ENCODE measurements around the gene PDLIM3.
A peak's percentile ranks its signal among the peaks of the same experiment; 100 is the strongest.

PDLIM3 gene

GRCh38 chr4:185488650-185489049 lies 46.7 kb downstream of the PDLIM3 start:
- Histone ChIP-seq H3K4me1 (ENCODE audit: insufficient read depth, low read length) (no peaks in the 10 kb centered on the region), H3K9ac (ENCODE audit: low read length) (no peak overlapping the region), H3K4me3 (ENCODE audit: low read depth in 1 of 2, low read length in 2 of 2) (no peak overlapping the region), H3K36me3 (ENCODE audit: insufficient read depth, low read length) (no peaks in the 10 kb centered on the region), H3K9me3 (ENCODE audit: low read length) (no peaks in the 10 kb centered on the region), H3K27ac (ENCODE audit: low read depth, low read length) (no peak overlapping the region), H3K27me3 (ENCODE audit: control insufficient read depth in 1 of 2, insufficient read depth in 2 of 2, low read length in 2 of 2) (no peaks in the 10 kb centered on the region)

GRCh38 chr4:185481401-185481800 lies 53.9 kb downstream of the PDLIM3 start:
- H3K27me3 ChIP-seq (ENCODE audit: control insufficient read depth in 1 of 2, insufficient read depth in 2 of 2, low read length in 2 of 2) = no peaks in the 10 kb centered on the region
- no peaks in the 10 kb centered on the region for H3K9me3 ChIP-seq (ENCODE audit: low read length)
- H3K4me1 ChIP-seq (ENCODE audit: insufficient read depth, low read length) = no peaks in the 10 kb centered on the region
- no peak overlapping the region for H3K9ac ChIP-seq (ENCODE audit: low read length)
- no peaks in the 10 kb centered on the region for H3K36me3 ChIP-seq (ENCODE audit: insufficient read depth, low read length)
- no peak overlapping the region for H3K4me3 ChIP-seq (ENCODE audit: low read depth in 1 of 2, low read length in 2 of 2)
- H3K27ac ChIP-seq (ENCODE audit: low read depth, low read length) = no peak overlapping the region

GRCh38 chr4:185480016-185480732 lies 55.1 kb downstream of the PDLIM3 start:
- H3K27ac ChIP-seq (ENCODE audit: low read depth, low read length) = no peak overlapping the region

GRCh38 chr4:185479507-185479971 lies 55.8 kb downstream of the PDLIM3 start:
- no peaks in the 10 kb centered on the region for H3K4me1 ChIP-seq (ENCODE audit: insufficient read depth, low read length)
- no peak overlapping the region for H3K9ac ChIP-seq (ENCODE audit: low read length)
- H3K4me3 ChIP-seq (ENCODE audit: low read depth in 1 of 2, low read length in 2 of 2) = no peak overlapping the region
- no peaks in the 10 kb centered on the region for H3K27me3 ChIP-seq (ENCODE audit: control insufficient read depth in 1 of 2, insufficient read depth in 2 of 2, low read length in 2 of 2)
- no peak overlapping the region for H3K27ac ChIP-seq (ENCODE audit: low read depth, low read length)
- no peaks in the 10 kb centered on the region for H3K9me3 ChIP-seq (ENCODE audit: low read length)
- no peaks in the 10 kb centered on the region for H3K36me3 ChIP-seq (ENCODE audit: insufficient read depth, low read length)

More at GRCh38 chr4:185480016-185480732, 55.1 kb downstream of the PDLIM3 start:
- H3K4me1 ChIP-seq (ENCODE audit: insufficient read depth, low read length) = no peaks in the 10 kb centered on the region
- H3K36me3 ChIP-seq (ENCODE audit: insufficient read depth, low read length) = no peaks in the 10 kb centered on the region
- no peak overlapping the region for H3K4me3 ChIP-seq (ENCODE audit: low read depth in 1 of 2, low read length in 2 of 2)
- no peaks in the 10 kb centered on the region for H3K9me3 ChIP-seq (ENCODE audit: low read length)
- no peak overlapping the region for H3K9ac ChIP-seq (ENCODE audit: low read length)
- no peaks in the 10 kb centered on the region for H3K27me3 ChIP-seq (ENCODE audit: control insufficient read depth in 1 of 2, insufficient read depth in 2 of 2, low read length in 2 of 2)

GRCh38 chr4:185473247-185473646 lies 62.1 kb downstream of the PDLIM3 start:
- Histone ChIP-seq H3K27me3 (ENCODE audit: control insufficient read depth in 1 of 2, insufficient read depth in 2 of 2, low read length in 2 of 2) (no peaks in the 10 kb centered on the region), H3K4me1 (ENCODE audit: insufficient read depth, low read length) (no peaks in the 10 kb centered on the region), H3K27ac (ENCODE audit: low read depth, low read length) (no peak overlapping the region), H3K9ac (ENCODE audit: low read length) (no peak overlapping the region), H3K36me3 (ENCODE audit: insufficient read depth, low read length) (no peaks in the 10 kb centered on the region), H3K9me3 (ENCODE audit: low read length) (no peaks in the 10 kb centered on the region), H3K4me3 (ENCODE audit: low read depth in 1 of 2, low read length in 2 of 2) (no peak overlapping the region)

GRCh38 chr4:185472103-185472542 lies 63.2 kb downstream of the PDLIM3 start:
- Histone ChIP-seq H3K27ac (ENCODE audit: low read depth, low read length) (peak overlapping the region; percentile 19), H3K4me3 (ENCODE audit: low read depth in 1 of 2, low read length in 2 of 2) (peak overlapping the region; percentile 68 to 93), H3K9ac (ENCODE audit: low read length) (no peak overlapping the region), H3K4me1 (ENCODE audit: insufficient read depth, low read length) (no peaks in the 10 kb centered on the region), H3K27me3 (ENCODE audit: control insufficient read depth in 1 of 2, insufficient read depth in 2 of 2, low read length in 2 of 2) (no peaks in the 10 kb centered on the region), H3K36me3 (ENCODE audit: insufficient read depth, low read length) (no peaks in the 10 kb centered on the region), H3K9me3 (ENCODE audit: low read length) (no peaks in the 10 kb centered on the region)

- Histone ChIP-seq H3K9me3 (ENCODE audit: low read length) (no peaks in the 10 kb centered on the region), H3K9ac (ENCODE audit: low read length) (peak within 1 kb of the TSS; percentile 75), H3K27ac (ENCODE audit: low read depth, low read length) (peak within 1 kb of the TSS; percentile 57), H3K4me1 (ENCODE audit: insufficient read depth, low read length) (no peaks in the 10 kb centered on the region), H3K4me3 (ENCODE audit: low read depth in 1 of 2, low read length in 2 of 2) (peak within 1 kb of the TSS; percentile 85 to 93), H3K27me3 (ENCODE audit: control insufficient read depth in 1 of 2, insufficient read depth in 2 of 2, low read length in 2 of 2) (no peaks in the 10 kb centered on the region), H3K36me3 (ENCODE audit: insufficient read depth, low read length) (no peaks in the 10 kb centered on the region)
These were observed 63.8 kb downstream of the PDLIM3 start, which contains the start of gene CCDC110 for GRCh38 chr4:185471235-185472102. TSS of gene CCDC110 (minus strand) at chr4:185471733. CDS start at chr4:185471683, 50 bp downstream.

GRCh38 chr4:185470501-185471195 lies 64.7 kb downstream of the PDLIM3 start:
- Histone ChIP-seq H3K27ac (ENCODE audit: low read depth, low read length) (peak overlapping the region; percentile 57), H3K4me3 (ENCODE audit: low read depth in 1 of 2, low read length in 2 of 2) (peak overlapping the region; percentile 51 to 85), H3K9ac (ENCODE audit: low read length) (peak overlapping the region; percentile 75), H3K36me3 (ENCODE audit: insufficient read depth, low read length) (no peaks in the 10 kb centered on the region), H3K4me1 (ENCODE audit: insufficient read depth, low read length) (no peaks in the 10 kb centered on the region), H3K27me3 (ENCODE audit: control insufficient read depth in 1 of 2, insufficient read depth in 2 of 2, low read length in 2 of 2) (no peaks in the 10 kb centered on the region), H3K9me3 (ENCODE audit: low read length) (no peaks in the 10 kb centered on the region)

- Histone ChIP-seq H3K27ac (ENCODE audit: low read depth, low read length) (no peak overlapping the region), H3K27me3 (ENCODE audit: control insufficient read depth in 1 of 2, insufficient read depth in 2 of 2, low read length in 2 of 2) (no peaks in the 10 kb centered on the region), H3K4me1 (ENCODE audit: insufficient read depth, low read length) (no peaks in the 10 kb centered on the region), H3K36me3 (ENCODE audit: insufficient read depth, low read length) (no peaks in the 10 kb centered on the region), H3K9me3 (ENCODE audit: low read length) (no peaks in the 10 kb centered on the region), H3K9ac (ENCODE audit: low read length) (no peak overlapping the region), H3K4me3 (ENCODE audit: low read depth in 1 of 2, low read length in 2 of 2) (no peak overlapping the region)
These were observed 65.6 kb downstream of the PDLIM3 start for GRCh38 chr4:185469580-185470154.

- Histone ChIP-seq H3K9ac (ENCODE audit: low read length) (no peak overlapping the region), H3K27me3 (ENCODE audit: control insufficient read depth in 1 of 2, insufficient read depth in 2 of 2, low read length in 2 of 2) (no peaks in the 10 kb centered on the region), H3K9me3 (ENCODE audit: low read length) (no peaks in the 10 kb centered on the region), H3K4me1 (ENCODE audit: insufficient read depth, low read length) (no peaks in the 10 kb centered on the region), H3K27ac (ENCODE audit: low read depth, low read length) (no peak overlapping the region), H3K36me3 (ENCODE audit: insufficient read depth, low read length) (no peaks in the 10 kb centered on the region), H3K4me3 (ENCODE audit: low read depth in 1 of 2, low read length in 2 of 2) (no peak overlapping the region)
These were observed 66.3 kb downstream of the PDLIM3 start for GRCh38 chr4:185468999-185469398.

GRCh38 chr4:185467991-185468390 lies 67.3 kb downstream of the PDLIM3 start:
- no peak overlapping the region for H3K4me3 ChIP-seq (ENCODE audit: low read depth in 1 of 2, low read length in 2 of 2)
- no peak overlapping the region for H3K9ac ChIP-seq (ENCODE audit: low read length)
- no peaks in the 10 kb centered on the region for H3K27me3 ChIP-seq (ENCODE audit: control insufficient read depth in 1 of 2, insufficient read depth in 2 of 2, low read length in 2 of 2)
- no peaks in the 10 kb centered on the region for H3K36me3 ChIP-seq (ENCODE audit: insufficient read depth, low read length)
- no peaks in the 10 kb centered on the region for H3K9me3 ChIP-seq (ENCODE audit: low read length)
- H3K4me1 ChIP-seq (ENCODE audit: insufficient read depth, low read length) = no peaks in the 10 kb centered on the region
- H3K27ac ChIP-seq (ENCODE audit: low read depth, low read length) = no peak overlapping the region
